ENCODE measurements around the gene UGT1A9. TPM values are rescaled to one million over a fixed set of nuclear protein-coding genes. Genes with fewer than 3 reads are reported as not detected.
A peak's percentile ranks its signal among the peaks of the same experiment; 100 is the strongest.

The UGT1A9 gene
- total and polyA plus RNA-seq, 2 of the 13 experiments (the other 11 are each of a cell fraction or from before 2014, with no cell fraction given) = 0.07 TPM; not detected in 1

GRCh38 chr2:233807215-233807865, 135.6 kb downstream of the UGT1A9 start:
- no peak overlapping the region for H3K27ac ChIP-seq (ENCODE audit: extremely low read length, insufficient read depth, low read length)
- H3K9ac ChIP-seq (ENCODE audit: insufficient read depth, low read depth, low read length) = no peak overlapping the region
- H3K4me3 ChIP-seq (replicated peaks in 1 of 3; ENCODE audit: insufficient read depth in 1 of 3, low read depth in 2 of 3, low read length in 3 of 3) = no peak overlapping the region
- H2AFZ ChIP-seq (ENCODE audit: low read length) = no peak overlapping the region
- H4K20me1 ChIP-seq (ENCODE audit: insufficient read depth, low read length) = no peaks in the 10 kb centered on the region
- POLR2A ChIA-PET = no interaction called here
- CTCF ChIA-PET (ENCODE audit: low intra/inter-chr PET ratio, low total read pairs) = no interaction called here
- intact Hi-C loops (cut with micrococcal nuclease; ENCODE audit: unreplicated experiment) = no loop called here
- no peaks in the 10 kb centered on the region for H3K4me1 ChIP-seq (ENCODE audit: insufficient read depth, low read length)
- DNase-seq (ENCODE audit: low spot score) (peak; percentile 21), ATAC-seq (peak; percentile 76), FAIRE-seq (no peak)
- no peaks in the 10 kb centered on the region for H3K36me3 ChIP-seq (replicated peaks in 1 of 2; ENCODE audit: control insufficient read depth in 1 of 2, insufficient read depth in 2 of 2, low read length in 2 of 2)
- H3K4me2 ChIP-seq (ENCODE audit: low read depth, low read length) = no peak overlapping the region
- no TSS peak for BruUV-seq (replicated peaks)
- H3K27me3 ChIP-seq (ENCODE audit: control insufficient read depth in 1 of 2, insufficient read depth in 2 of 2, low read length in 2 of 2) = peaks cover 0 to 50% of the 10 kb centered on the region in 2 experiments; a peak in 3 of 5 replicates
- H3K79me2 ChIP-seq (ENCODE audit: insufficient read depth, low read length) = no peaks in the 10 kb centered on the region
- H3K9me3 ChIP-seq (ENCODE audit: low read length) = no peaks in the 10 kb centered on the region
- TF ChIP-seq CTCF (CRISPR knock-in tag; IDR thresholded peaks at IDR 0.05) (peak; percentile 48), MNT (IDR thresholded peaks at IDR 0.05) (peak; percentile 82), CBX5 (CRISPR knock-in tag; IDR thresholded peaks at IDR 0.05; ENCODE audit: borderline replicate concordance) (0 out of 2 replicates have a peak, but pooled peaks have one; percentile 21), RAD21 (CRISPR knock-in tag; IDR thresholded peaks at IDR 0.05) (0 out of 2 replicates have a peak, but pooled peaks have one; percentile 10), STAG1 (CRISPR knock-in tag; IDR thresholded peaks at IDR 0.05) (peak; percentile 52), EED (CRISPR knock-in tag; IDR thresholded peaks at IDR 0.05) (peak; percentile 31; the same call in 1 of the 2 replicates), SMC3 (IDR thresholded peaks at IDR 0.05; ENCODE audit: low read length) (peak; percentile 38; the same call in 1 of the 2 replicates), ZNF136 (CRISPR knock-in tag; IDR thresholded peaks at IDR 0.05; ENCODE audit: low read depth) (no peak), ZNF580 (CRISPR knock-in tag; IDR thresholded peaks at IDR 0.05; ENCODE audit: borderline replicate concordance, low read depth) (no peak)
- 33% methylated on average over 7 of the region's 12 CpGs for WGBS (ENCODE audit: low lambda C conversion rate)
- in situ Hi-C loops (cut with HindIII; ENCODE audit: extremely low pct_ligation_motif_present, low pct_unique_long_range_greater_than_20kb) = no loop called here
